SKM-1 (cell line): ENCODE measurements around the gene HDAC4.
A peak's percentile ranks its signal among the peaks of the same experiment; 100 is the strongest.

Source experiments
- DNase-seq: peaks from one replicate; lab custom pipeline; 2025; ENCODE audit not compliant: unreplicated experiment; lab: John Stamatoyannopoulos, UW

The HDAC4 gene

DNA sequence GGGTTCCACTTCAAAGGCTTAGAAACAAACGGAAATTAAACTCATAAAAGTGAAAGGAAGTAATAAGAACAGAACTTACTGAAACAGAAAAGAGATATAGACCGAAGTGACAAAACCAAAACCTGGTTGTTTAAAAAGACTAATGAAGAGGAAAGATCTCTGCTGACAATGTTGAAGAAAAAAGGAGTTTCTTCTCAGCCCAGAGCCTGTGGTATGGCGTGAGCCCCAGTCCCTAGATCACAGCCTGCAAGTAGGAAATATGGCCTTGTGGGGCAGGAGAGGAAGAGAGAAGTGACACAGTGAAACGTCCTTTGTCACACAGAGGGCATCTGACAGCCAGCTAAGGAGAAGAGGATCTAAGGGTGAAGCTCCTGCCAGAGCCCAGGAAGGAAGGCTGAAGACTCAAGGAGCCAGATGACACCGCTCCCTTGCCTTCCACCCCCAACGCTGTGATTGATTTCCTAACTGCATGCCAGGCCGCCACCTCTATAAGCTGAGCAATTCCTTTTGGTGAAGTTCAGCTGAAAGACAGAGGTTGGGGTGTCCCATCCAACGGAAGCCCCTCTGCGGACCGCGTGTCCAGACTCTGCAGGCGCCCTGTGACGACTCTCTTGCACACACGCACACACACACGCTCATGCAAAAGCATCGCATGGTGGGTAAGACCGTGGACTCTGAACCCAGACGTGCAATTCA is 141.1 kb downstream of the HDAC4 start:
- peak; percentile 21 for DNase-seq

DNA sequence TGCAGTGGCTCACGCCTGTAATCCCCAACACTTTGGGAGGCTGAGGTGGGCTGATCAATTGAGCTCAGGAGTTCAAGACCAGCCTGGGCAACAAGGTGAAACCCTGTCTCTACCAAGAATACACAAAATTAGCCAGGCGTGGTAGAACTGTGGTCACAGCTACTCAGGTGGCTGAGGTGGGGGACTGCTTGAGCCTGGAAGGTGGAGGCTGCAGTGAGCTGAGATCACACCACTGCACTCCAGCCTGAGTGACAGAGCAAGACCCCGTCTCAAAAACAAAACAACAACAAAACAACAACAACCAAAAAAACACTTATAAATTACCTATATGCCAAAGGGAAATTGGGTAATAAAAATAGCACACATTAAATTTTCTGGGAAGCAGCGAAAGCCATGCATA is 141.6 kb downstream of the HDAC4 start:
- no peak for DNase-seq

DNA sequence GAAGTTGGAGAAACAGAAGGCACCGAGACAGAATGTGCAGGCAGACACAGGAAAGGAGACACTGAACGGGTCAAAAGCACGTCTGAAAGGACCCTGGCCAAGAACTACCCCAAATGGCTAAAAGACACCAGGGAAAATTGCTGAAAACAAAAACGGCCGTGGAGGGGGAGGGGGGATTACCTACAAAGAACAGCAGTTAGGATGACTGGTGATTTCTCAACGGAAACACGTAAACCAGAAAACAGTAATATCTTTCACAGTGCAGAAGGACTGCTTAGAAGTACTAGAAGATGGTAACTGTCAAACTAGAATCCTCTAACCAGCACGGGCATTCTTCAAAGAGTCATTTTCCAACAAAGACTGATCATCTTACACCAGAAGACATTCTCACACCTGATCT is 142.6 kb downstream of the HDAC4 start:
- no peak for DNase-seq

DNA sequence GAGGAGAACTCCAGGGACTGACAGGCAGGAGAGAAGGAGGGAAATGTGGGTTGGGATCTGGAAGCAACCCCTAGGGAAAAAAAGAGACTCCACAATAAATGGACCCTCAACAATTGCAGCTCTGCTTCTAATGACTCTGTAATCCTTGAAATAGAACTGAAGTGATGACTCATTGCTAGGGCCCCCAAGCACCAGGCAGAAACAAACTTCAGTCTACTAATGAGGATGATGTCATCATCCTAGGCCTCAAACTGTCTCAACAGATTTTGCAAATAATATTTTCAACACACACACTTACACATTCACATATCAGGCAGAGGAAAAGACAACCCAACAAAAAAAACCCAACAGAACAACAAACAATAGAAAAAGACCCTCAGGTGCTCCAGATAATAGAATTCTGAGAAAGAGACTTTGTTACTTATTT is 143.3 kb downstream of the HDAC4 start:
- DNase-seq = peak; percentile 51

DNA sequence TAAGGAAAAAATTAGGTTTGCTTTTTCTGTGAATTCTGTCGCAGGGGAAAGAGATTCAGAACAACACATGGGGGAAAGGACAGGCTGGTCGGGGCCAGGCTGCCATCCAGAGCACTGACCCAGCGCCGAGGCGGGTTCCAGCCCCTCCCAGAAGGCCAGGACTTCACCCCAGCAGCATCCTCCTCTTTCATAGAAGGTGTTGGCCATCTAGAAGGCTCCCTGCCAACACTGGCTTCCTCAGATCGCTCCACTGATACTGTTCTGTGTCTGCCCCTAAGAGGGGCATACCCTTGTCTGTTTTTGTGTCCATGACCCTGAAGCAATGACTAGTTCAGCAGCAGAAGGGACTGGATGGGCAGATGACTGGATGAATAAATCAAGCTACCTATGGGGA is 144.5 kb downstream of the HDAC4 start:
- no peak for DNase-seq

DNA sequence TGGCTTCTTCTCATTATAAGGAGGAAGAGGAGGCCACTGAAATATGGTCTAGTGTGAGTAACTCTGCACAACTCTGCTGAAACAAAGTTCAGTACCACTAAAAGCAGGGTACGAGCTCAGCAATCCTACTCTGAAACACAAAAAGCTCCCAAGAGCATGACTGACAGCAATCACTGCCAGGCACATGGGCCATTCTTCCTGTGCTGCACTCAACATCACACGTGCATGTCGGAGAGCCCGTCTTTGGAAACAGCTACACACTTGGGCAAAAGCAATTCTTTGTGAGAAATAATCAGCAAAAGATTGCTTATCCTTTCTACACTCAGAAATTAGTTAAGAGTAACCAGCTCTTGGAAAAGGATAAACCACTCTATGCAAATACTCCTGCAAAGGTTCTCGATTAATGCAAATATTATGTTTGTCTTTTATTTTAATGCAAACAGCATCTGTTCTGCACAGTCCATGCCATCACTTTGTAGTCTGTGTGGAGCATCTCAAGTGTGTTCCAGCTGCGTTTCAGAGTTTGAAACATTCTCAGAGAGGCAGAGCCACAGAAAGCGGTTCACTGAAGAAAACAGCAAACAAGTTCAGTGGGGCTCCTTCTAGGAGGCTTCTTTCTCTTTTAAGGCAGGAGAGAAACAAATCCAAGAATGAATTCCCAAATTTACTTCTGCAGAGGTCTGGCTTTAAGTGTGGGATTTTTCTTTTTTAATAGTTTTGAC is 145.0 kb downstream of the HDAC4 start:
- DNase-seq = no peak

DNA sequence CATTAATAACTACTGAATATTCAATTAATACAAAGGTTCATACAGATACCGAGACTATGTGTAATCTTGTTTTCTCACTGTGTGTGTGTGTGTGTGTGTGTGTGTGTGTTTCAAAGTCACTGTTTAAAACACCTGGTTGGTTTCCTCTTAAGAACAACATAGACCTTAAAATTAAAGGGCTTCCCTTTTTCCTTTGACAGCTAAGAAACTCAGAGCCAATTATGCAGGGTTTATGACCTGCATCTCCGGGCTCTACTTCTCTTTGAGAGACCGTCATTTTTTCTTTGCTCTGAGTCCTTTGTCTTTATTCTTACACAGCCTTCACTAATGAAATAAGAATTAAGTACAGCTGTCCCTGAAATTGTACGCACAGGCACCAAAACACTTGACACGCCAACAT is 145.6 kb downstream of the HDAC4 start:
- DNase-seq = no peak

DNA sequence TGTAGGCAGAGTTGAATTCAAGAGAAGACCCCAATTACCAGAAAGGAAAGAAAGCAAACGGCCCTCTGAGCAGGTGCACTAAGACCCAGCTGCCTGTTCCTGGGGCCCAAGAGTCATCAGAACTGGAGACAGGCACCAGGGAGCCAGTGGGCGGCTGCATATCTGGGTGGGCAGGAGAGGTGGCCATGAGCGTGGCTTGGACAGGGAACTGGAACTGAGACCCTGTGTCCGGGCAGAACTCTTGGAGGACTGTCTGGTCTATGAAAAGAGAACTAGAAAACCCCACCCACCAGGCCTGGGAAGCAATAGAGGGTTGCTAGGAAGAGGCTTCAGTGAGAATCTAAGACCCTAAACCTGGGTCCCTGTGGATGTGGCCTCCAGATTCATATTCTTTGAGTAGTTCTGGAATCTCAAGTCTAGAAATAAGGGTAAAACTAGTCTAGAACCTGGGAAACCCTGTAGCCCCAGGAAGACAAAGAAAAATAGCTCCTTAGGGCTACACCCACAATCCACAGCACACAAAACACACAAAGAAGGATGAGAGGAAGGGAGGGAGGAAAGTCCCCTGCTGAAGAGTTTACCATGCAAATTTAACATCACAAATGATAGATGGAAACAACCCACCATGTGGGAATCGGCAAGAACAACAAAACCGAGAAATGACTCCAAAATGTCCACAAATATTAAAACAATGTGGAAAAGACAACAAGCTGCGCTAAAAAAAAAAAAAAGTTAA is 147.0 kb downstream of the HDAC4 start:
- no peak for DNase-seq

DNA sequence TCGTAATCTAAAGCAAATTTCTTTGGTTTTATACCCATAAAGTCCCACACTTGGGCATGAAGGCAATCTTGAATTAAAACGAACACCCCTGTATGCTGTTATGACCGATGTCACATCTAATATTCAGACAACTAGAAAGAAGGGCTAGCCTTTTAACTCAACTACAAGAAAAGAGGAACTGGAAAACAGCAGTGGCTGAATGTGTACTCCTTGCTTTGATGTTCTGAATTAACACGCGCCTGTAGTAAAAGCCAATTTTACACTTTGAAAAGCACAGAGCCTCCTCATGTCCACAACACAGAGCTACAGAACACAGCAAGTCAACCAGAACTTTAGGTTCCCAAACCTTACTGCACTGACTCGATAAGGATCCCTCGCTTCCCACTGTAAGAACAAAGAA is 147.6 kb downstream of the HDAC4 start:
- DNase-seq = peak; percentile 69

DNA sequence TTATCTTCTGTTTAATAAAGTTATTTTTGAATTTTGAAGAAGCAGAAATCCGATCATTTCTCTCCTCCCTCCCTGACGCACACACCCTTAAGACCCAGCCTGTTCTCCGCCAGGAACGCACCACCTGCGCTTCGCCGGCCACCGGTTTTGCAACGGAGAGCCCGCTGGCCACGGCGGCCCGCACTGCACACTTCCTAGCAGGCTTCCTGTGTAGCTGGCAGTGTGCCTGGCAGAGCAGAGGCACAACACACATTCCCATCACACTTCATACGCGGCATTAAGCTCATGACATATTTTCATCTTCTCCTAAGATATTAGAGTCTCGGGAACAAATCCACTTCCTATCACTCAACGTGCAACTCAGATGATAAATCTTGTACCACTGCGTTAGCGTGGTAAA is 148.0 kb downstream of the HDAC4 start:
- no peak for DNase-seq

DNA sequence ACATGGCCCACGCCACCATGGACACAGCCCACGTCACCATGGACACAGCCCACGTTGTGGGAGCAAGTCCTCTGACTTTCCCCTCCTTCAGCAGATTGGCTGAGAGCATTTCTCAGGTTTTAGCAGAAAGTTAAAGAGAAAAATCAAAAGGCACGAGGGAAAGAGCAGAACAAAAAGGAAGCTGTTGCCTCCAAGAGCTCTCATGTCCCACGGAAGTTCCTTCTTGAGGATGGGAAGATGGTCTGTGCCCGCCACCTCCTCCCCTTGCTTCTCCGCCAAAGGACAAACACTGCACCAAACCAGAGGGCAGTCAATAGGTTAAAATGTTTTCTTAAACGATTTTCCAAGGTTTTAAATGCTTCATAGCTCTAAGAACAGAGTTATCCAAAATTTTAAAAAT is 148.4 kb downstream of the HDAC4 start:
- no peak for DNase-seq

DNA sequence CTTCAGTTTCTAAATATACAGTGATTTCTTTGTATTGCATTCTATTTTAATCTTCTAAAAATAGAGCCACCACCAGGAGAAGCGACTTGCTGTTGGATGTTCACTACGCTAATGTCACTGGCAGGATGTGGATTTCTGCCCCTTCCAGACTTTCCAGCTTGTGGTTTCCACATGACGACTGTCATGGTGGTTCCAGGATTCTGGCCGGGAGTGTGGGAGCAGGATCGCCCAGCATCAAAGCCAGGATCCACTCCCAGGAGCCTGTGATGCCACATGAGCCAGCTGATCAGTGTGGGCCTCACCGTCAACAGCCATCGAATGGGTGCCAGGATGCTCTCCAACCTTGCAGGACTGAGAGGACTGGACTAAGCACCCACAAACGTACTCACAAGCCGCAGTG is 148.8 kb downstream of the HDAC4 start:
- no peak for DNase-seq

DNA sequence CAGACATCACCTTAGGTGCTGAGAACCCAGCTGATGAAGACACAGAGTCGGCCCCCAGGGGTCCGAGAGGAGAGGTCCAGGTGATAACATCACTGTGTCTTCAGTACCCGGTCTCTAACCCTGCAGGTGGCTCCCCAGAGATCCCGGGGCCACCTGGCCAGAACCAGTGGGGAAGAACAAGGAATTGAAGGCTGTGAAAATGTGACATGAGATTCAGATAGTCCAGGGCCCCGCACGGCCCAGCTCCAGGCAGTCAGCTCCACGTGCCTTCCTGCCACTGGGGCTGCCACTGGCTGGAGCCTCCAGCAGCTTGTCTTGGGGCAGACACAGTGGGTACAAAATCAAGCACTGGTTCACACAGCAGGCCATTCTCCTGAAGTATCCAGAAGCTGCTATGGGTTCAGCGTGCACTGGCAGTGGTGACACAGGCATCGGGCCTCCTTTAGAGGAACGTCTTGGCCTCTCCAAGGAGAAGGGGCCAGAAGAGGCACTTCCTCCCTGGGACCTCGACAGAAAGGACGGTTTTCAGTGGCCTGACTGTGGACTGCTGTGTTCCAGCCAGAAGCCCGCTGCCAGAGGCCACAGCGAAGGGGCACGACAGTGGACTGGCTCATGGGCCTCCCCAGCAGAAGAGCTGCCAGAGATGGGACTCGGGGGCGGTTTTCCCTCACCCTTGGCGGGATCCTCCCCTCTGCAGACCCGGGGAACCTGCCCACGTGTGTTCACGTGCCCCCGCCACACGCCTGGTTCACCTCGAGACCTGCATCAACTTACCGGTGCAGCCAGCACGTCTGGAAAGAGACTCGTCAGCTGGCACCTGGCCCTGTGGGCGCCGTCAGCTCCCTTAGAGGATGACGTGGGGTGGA is 150.4 kb downstream of the HDAC4 start:
- DNase-seq = no peak

DNA sequence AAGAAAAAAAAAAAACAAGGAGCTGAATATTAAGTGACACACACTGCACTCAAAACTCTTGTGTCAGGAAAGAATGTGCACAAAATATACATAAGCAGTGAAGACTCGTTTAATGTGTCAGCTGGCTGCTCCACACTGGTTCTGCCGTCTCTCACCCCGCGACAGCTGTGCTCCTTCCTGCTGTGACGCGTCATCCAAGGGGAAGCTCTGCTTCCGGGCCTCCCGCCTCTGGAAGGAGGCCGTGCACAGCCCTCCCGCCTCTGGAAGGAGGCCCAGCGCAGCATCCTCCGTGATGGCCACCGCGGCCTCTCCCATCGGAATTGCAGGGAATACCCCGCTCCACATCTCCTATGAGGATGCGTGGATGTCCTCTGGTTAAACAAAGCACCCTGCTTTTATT is 151.0 kb downstream of the HDAC4 start:
- no peak for DNase-seq

DNA sequence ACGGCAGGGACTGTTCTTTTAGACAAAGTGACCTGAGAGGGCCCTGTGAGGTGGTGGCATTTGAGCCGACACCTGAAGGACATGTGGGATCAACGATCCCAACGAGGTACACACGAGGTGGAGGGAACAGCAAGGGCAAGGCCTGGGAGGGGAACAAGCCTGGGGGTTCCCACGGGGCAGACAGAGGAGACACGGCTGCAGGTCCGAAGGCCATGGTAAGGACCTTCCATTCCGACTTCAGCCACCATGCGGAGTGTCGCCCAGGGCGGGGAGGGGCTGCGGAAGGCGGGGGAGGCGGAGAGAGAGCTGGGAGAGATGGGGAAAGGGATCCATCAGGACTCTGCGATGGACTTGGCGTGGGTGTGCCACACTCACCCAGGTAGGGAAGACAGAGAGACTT is 151.8 kb downstream of the HDAC4 start:
- no peak for DNase-seq

DNA sequence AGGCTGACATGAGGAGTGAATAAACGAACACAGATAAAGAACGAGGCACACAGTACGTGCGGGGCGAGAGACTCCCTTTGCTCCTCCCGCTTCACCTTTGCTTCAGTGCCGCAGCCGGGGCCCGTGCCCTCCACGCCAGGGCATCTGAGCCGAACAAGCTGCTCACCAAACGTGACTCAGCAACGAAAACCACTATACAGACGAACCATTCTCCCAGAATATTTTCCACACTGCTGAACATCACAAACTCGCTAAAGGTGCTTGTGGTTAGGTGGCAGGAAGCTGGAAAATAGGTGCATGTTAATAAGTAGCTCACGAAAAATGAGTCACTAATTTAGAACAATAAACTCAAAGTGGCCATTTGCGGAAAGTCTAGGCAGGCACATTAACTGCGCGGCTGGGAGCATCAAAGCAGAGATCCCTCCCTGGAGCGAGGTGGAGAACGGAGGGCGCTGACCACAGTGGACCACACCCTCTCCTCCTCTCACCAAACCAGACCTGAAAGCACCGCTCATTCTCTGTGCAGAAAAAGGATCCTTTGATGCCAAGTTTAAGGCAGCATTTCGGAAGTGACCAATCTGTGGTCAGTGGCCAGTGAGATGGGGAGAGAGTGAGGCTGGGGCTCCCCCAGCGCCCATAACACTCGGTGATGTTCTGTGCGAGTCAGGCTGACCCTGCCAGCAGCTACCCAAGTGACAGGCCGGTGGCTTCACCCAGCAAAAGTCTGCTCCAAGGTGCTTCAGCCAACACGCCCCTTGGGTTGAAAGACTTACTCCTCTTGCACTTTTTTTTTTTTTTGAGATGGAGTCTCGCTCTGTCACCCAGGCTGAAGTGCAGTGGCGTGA is 153.2 kb downstream of the HDAC4 start:
- no peak for DNase-seq

DNA sequence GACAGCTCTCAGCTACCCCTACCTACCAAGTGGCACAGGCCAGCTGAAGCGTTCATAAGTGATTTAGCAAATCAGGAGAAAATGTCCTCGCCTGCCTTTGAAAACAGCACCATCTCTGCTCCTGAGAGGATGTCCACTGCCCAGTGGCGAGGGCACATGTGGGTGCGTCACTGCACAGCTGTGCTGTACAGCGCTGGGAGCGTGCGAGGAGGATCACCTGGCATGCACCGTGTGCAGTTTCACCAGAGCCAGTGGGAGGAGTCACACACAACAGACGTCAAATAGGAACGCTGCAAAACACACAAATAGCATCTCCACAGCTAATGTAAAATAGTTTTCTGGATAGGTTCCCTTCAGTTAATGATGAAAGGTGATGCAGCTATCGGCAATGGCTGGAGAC is 154.1 kb downstream of the HDAC4 start:
- DNase-seq = no peak

DNA sequence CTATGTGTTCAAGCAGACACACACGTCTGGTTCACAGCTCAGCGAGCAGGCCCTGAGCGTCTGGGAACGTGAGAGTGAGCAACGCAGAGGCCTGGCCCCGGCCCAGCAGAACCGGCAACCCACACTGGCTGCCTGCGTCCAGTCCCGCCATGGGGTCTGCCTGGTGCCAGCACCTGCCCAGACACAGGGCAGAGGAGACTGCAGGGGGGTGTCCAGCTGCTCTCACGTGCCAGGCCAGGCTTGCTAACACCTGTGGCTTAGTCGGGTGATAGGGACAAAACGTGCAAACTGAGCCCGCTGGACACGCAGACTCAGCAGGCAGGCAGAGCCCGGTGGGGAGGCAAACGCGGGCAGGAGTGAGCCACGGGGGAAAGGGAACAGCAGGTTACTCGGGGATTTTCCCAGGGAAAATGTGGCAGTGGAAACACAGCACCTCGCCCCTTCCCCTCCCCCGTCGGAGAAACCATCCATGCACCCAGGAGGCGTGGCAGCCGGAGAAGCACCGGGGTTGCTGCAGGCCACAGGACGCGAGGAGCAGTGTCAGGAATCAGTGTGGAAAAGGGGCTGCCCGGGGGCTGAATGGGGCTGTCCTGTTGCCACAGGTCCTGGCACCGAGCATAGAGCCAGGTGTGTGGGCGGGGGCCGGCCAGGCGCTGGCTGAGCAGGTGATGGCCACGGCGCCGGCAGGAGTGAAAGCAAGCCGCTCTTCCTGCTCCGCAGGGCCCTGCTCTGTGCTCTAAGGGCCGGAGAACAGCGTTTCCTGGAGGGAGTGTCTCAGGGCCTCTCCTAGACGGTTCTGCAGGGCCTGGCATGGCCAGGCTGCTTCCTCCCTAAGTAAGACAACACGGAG is 154.7 kb downstream of the HDAC4 start:
- no peak for DNase-seq

DNA sequence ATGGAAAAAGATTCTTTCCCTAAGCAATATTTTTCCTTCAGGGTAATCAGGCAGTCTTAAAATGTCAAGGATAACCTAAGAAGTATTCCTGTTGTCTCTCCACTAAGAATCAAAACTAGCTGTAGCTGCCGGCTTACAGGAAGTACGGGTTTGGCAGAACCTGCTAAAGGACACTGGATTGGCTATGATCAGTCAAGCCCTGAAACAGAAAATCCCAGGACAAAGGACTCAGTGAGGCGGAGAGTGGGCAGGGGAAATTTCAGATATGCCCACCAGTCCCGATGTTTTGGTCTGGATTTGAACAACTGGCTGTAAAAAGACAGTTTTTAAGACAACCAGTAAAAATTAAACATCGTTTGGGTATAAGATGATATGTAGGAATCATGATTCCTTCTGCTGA is 155.7 kb downstream of the HDAC4 start:
- no peak for DNase-seq
